ENCODE measurements around the gene ULBP3. TPM values are rescaled to one million over a fixed set of nuclear protein-coding genes. Genes with fewer than 3 reads are reported as not detected.

Gene ULBP3
- polyA plus RNA-seq, 1 of the 3 experiments (the other 2 are of a cell fraction), result 4.6 TPM

DNA sequence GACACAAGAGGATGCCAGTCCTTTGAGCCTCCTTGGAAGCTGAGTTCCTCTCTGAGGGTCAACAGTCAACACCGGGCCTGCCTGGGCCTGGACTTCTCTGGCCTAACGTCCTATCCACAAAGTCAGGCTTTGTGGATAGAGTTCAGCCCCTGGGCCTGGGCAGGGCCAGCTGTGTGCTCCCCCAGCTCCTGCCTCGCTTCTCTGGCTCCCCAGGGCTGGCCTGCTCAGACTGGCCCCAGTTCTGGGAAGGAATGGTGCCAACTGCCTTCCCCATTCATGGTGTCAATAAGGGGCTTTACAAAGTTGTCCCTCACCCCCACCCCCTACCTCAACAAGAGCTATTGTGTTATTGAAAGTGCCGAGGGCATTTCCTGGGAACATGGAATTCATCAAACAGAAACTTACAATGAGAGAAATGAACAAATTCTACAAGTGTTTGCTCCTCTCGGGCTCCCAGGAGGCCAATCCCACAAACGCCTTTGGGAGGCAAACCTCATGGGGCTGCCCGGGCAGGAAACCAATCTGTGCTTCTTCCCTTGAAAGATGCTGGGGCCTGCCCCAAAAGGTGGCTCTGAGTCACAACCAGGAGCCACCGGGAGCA lies 47.4 kb upstream of the ULBP3 start:
- WGBS (ENCODE audit: low lambda C conversion rate), result 6% methylated on average over 4 of the region's 8 CpGs
- Histone ChIP-seq H3K9me2 (no peaks in the 10 kb centered on the region), H3K9me3 (no peaks in the 10 kb centered on the region), H3F3A (replicated peaks; ENCODE audit: insufficient read depth) (no peaks in the 10 kb centered on the region), H3K27ac (ENCODE audit: low read depth in 2 of 2, low read length in 1 of 2) (no peak overlapping the region), H3K79me2 (ENCODE audit: insufficient read depth) (no peaks in the 10 kb centered on the region), H3K4me2 (no peak overlapping the region), H3K4me3 (ENCODE audit: low read depth in 2 of 2, low read length in 1 of 2) (no peak overlapping the region), H2AFZ (ENCODE audit: low read depth) (no peak overlapping the region), H3K27me3 (ENCODE audit: insufficient read depth) (peaks cover 24% of the 10 kb centered on the region), H3K36me3 (replicated peaks in 1 of 2; ENCODE audit: control insufficient read depth in 1 of 2, insufficient read depth in 2 of 2, low read length in 1 of 2) (no peaks in the 10 kb centered on the region), H4K20me1 (ENCODE audit: insufficient read depth) (no peaks in the 10 kb centered on the region), H3K9ac (no peak overlapping the region), H3K4me1 (ENCODE audit: control insufficient read depth in 1 of 2, insufficient read depth in 2 of 2, low read depth in 1 of 2, low read length in 1 of 2) (no peaks in the 10 kb centered on the region; a peak in 1 of 4 replicates)
- TF ChIP-seq RFX5 (IDR thresholded peaks at IDR 0.05; ENCODE audit: low read length) (no peak), FOSL2 (IDR thresholded peaks at IDR 0.05; ENCODE audit: borderline replicate concordance, low read depth) (no peak), SIN3A (IDR thresholded peaks at IDR 0.05; ENCODE audit: borderline replicate concordance, low read depth, low read length) (no peak), MXI1 (IDR thresholded peaks at IDR 0.05; ENCODE audit: low read depth, low read length) (no peak), TCF12 (IDR thresholded peaks at IDR 0.05) (no peak), TEAD4 (IDR thresholded peaks at IDR 0.05; ENCODE audit: borderline replicate concordance, insufficient read depth) (no peak), MEF2A (IDR thresholded peaks at IDR 0.05; ENCODE audit: borderline replicate concordance, low read depth) (no peak), NFIC (IDR thresholded peaks at IDR 0.05; ENCODE audit: borderline replicate concordance) (no peak), POLR2AphosphoS5 (IDR thresholded peaks at IDR 0.05; ENCODE audit: low read depth, low read length) (no peak), CTCF (IDR thresholded peaks at IDR 0.05) (no peak)
- TF ChIP-seq, protein P1, sequence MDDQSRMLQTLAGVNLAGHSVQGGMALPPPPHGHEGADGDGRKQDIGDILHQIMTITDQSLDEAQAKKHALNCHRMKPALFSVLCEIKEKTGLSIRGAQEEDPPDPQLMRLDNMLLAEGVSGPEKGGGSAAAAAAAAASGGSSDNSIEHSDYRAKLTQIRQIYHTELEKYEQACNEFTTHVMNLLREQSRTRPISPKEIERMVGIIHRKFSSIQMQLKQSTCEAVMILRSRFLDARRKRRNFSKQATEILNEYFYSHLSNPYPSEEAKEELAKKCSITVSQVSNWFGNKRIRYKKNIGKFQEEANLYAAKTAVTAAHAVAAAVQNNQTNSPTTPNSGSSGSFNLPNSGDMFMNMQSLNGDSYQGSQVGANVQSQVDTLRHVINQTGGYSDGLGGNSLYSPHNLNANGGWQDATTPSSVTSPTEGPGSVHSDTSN (IDR thresholded peaks at IDR 0.05), result no peak
- POLR2A ChIA-PET, result no interaction called here
- no peak for DNase-seq
- CTCF ChIA-PET, result no interaction called here

- ChIA-PET POLR2A (no interaction called here), CTCF (no interaction called here)
- TF ChIP-seq GATA2 (CRISPR knock-in tag; IDR thresholded peaks at IDR 0.05), result no peak
- Histone ChIP-seq H3K36me3 (replicated peaks in 1 of 2; ENCODE audit: control insufficient read depth in 1 of 2, insufficient read depth in 2 of 2, low read length in 1 of 2) (no peaks in the 10 kb centered on the region), H3K4me1 (ENCODE audit: control insufficient read depth in 1 of 2, insufficient read depth in 2 of 2, low read depth in 1 of 2, low read length in 1 of 2) (no peaks in the 10 kb centered on the region; a peak in 1 of 4 replicates), H3K9me3 (no peaks in the 10 kb centered on the region), H3K9ac (no peak overlapping the region), H2AFZ (ENCODE audit: low read depth) (no peak overlapping the region), H3K27me3 (ENCODE audit: insufficient read depth) (peaks cover 24% of the 10 kb centered on the region), H3K79me2 (ENCODE audit: insufficient read depth) (no peaks in the 10 kb centered on the region), H3K9me2 (no peaks in the 10 kb centered on the region), H3F3A (replicated peaks; ENCODE audit: insufficient read depth) (no peaks in the 10 kb centered on the region), H3K4me2 (no peak overlapping the region), H3K27ac (ENCODE audit: low read depth in 2 of 2, low read length in 1 of 2) (no peak overlapping the region), H4K20me1 (ENCODE audit: insufficient read depth) (no peaks in the 10 kb centered on the region), H3K4me3 (ENCODE audit: low read depth in 2 of 2, low read length in 1 of 2) (no peak overlapping the region)
- no peak for DNase-seq
- WGBS (ENCODE audit: low lambda C conversion rate), result 40% methylated on average over 1 of the region's 25 CpGs
Measured at GRCh38 chr6:150115769-150116168, 46.8 kb upstream of the ULBP3 start.
